ENCODE measurements around the gene PYGB.
"Not testable (repeated sequence)": the region's sequence is repeated elsewhere in the genome, so short reads cannot be mapped to it uniquely, and the experiment has no call there.

PYGB gene

GRCh38 chr20:25316506-25317190 lies 68.8 kb downstream of the PYGB start:
- DNase-seq (ENCODE audit: low read depth, low spot score), result no peak
- no peak overlapping the region for H3K4me3 ChIP-seq (ENCODE audit: low read length)

GRCh38 chr20:25317351-25318075 lies 69.6 kb downstream of the PYGB start:
- no peak for DNase-seq (ENCODE audit: low read depth, low spot score)
- no peak overlapping the region for H3K4me3 ChIP-seq (ENCODE audit: low read length)

- DNase-seq (ENCODE audit: low read depth, low spot score), result no peak
- no peak overlapping the region for H3K4me3 ChIP-seq (ENCODE audit: low read length)
Measured at GRCh38 chr20:25318471-25319240, 70.8 kb downstream of the PYGB start.

- DNase-seq (ENCODE audit: low read depth, low spot score), result no peak
- H3K4me3 ChIP-seq (ENCODE audit: low read length), result no peak overlapping the region
Measured at GRCh38 chr20:25319241-25320034, 71.6 kb downstream of the PYGB start.

GRCh38 chr20:25320035-25320800 lies 72.3 kb downstream of the PYGB start:
- no peak overlapping the region for H3K4me3 ChIP-seq (ENCODE audit: low read length)
- no peak for DNase-seq (ENCODE audit: low read depth, low spot score)

GRCh38 chr20:25321262-25321831 lies 73.5 kb downstream of the PYGB start:
- DNase-seq (ENCODE audit: low read depth, low spot score), result no peak
- H3K4me3 ChIP-seq (ENCODE audit: low read length), result no peak overlapping the region

GRCh38 chr20:25321991-25322390 lies 74.1 kb downstream of the PYGB start:
- no peak overlapping the region for H3K4me3 ChIP-seq (ENCODE audit: low read length)
- DNase-seq (ENCODE audit: low read depth, low spot score), result no peak

- H3K4me3 ChIP-seq (ENCODE audit: low read length), result no peak overlapping the region
- DNase-seq (ENCODE audit: low read depth, low spot score), result no peak
Measured at GRCh38 chr20:25323496-25324246, 75.8 kb downstream of the PYGB start.

GRCh38 chr20:25324412-25324811 lies 76.5 kb downstream of the PYGB start:
- no peak for DNase-seq (ENCODE audit: low read depth, low spot score)
- H3K4me3 ChIP-seq (ENCODE audit: low read length), result no peak overlapping the region

- DNase-seq (ENCODE audit: low read depth, low spot score), result no peak
- no peak overlapping the region for H3K4me3 ChIP-seq (ENCODE audit: low read length)
Measured at GRCh38 chr20:25325073-25325472, 77.2 kb downstream of the PYGB start.

- DNase-seq (ENCODE audit: low read depth, low spot score), result no peak
- H3K4me3 ChIP-seq (ENCODE audit: low read length), result no peak overlapping the region
Measured at GRCh38 chr20:25325997-25326396, 78.1 kb downstream of the PYGB start.

GRCh38 chr20:25327521-25328235 lies 79.8 kb downstream of the PYGB start:
- no peak overlapping the region for H3K4me3 ChIP-seq (ENCODE audit: low read length)
- DNase-seq (ENCODE audit: low read depth, low spot score), result no peak

GRCh38 chr20:25328954-25329498 lies 81.1 kb downstream of the PYGB start:
- no peak for DNase-seq (ENCODE audit: low read depth, low spot score)
- no peak overlapping the region for H3K4me3 ChIP-seq (ENCODE audit: low read length)

- not testable (repeated sequence) for H3K4me3 ChIP-seq (ENCODE audit: low read length); DNase-seq (ENCODE audit: low read depth, low spot score)
Measured at GRCh38 chr20:25334972-25335371, 87.1 kb downstream of the PYGB start.

- no peak for DNase-seq (ENCODE audit: low read depth, low spot score)
- H3K4me3 ChIP-seq (ENCODE audit: low read length), result no peak overlapping the region
Measured at GRCh38 chr20:25336561-25337422, 88.9 kb downstream of the PYGB start.
